Amygdala (tissue), 56 donors: ENCODE results near the gene CRHR1.

Source experiments
- DNase-seq, 56 donors: peaks; one replicate each; lab custom pipeline; 2025; lab: John Stamatoyannopoulos, UW

The CRHR1 gene

GRCh38 chr17:45757431-45758218 lies 26.5 kb upstream of the CRHR1 start:
- no peak for DNase-seq

GRCh38 chr17:45758544-45758943 lies 25.6 kb upstream of the CRHR1 start:
- no peak for DNase-seq

DNA sequence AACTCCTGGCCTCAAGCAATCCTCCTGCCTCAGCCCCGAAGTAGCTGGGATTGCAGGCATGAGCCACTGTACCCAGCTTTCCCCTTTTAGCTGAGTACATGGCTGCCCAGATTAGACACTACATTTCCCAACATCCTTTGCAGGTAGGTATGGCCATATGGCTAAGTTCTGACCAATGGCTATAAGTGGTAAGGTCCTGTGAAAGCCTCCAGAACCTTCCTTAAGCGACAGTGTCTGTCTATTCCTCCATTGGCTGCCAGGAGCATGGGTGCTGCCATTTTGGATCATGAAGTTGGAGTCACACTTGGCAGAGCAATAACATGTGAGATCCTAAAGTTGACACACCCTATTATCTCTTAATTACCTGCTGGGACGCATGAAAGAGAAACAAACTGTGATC lies 24.4 kb upstream of the CRHR1 start:
- no peak for DNase-seq

DNA sequence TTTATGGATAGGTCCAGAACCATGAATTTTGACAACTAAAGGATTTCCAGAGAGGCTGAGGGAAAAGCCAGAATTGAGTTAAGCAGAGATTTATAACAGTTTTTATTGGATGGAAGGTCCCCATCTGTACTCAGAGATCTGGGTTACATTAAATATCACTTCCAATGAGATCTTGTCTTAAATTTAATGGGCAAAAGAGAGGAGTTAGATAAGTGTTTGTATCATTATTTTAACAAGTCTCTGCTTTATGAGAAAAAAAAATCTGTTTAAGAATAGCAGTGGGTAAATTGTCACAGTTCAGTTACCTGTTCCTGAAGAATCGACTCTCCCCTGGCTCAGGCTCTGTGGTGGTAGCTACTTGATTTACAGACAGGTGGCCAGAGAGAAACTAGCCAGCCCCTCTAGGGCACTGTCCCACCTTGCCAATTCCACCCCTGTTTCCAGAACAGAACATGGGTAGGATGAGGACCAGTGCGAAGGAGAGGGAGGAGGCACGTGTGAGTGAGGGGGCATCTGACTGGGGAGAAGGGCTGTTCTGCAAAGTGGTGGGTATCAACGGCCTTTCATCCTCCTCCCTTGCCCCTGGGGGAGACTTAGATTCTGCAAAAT lies 22.1 kb upstream of the CRHR1 start:
- no peak for DNase-seq

GRCh38 chr17:45763182-45763581 lies 20.9 kb upstream of the CRHR1 start:
- DNase-seq = no peak

DNA sequence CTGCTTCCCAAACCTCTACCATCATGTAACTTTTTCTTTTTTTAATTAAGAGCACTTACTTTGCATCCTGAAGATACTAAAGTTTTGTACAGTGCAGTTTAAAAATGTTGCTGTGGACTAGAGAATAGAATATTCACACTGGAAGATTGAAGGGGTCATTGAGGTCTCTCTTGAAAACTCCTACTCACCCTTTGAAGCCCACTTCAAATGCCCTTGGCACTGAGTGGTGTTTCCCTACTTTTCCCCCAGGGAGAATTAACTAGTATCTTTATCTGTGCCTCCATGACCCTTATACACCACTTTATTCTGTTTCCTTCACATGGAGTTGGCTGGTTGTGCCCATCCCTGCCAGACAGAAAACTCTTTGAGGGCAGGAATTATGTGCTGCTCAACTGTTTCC lies 19.6 kb upstream of the CRHR1 start:
- no peak for DNase-seq

GRCh38 chr17:45768000-45768399 lies 16.1 kb upstream of the CRHR1 start:
- no peak for DNase-seq

- no peak for DNase-seq
These were observed 13.4 kb upstream of the CRHR1 start for GRCh38 chr17:45770632-45771270.

- peak in 1 of 56 donors; percentile 10 for DNase-seq
These were observed 12.7 kb upstream of the CRHR1 start for GRCh38 chr17:45771271-45771959.

- peak in 1 of 56 donors; percentile 57 for DNase-seq
These were observed 9.0 kb upstream of the CRHR1 start for GRCh38 chr17:45775148-45775547.

DNA sequence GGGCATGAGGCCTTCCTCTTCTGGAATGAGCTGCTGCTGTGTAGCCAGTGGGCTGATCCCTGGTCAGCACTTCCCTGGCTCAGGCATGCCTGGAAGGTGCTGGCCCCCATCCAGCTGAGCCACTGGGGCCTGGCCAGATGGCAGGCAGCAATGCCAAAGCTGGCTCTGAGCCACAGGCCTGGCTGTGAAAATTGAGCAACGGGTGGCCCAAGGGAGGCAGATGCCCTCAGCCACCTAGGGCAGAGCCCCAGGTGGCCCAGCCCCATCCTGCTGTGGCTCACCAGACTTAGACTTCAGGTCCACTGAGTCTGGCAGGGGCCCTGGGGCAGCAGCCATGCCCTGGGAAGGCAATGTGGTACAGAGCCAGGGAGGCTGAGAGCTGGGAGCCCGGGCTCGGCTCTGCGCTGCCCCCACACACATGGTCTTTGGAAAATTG lies 8.5 kb upstream of the CRHR1 start:
- peak in 7 of 56 donors; percentile 5 to 68 (median 18) for DNase-seq

DNA sequence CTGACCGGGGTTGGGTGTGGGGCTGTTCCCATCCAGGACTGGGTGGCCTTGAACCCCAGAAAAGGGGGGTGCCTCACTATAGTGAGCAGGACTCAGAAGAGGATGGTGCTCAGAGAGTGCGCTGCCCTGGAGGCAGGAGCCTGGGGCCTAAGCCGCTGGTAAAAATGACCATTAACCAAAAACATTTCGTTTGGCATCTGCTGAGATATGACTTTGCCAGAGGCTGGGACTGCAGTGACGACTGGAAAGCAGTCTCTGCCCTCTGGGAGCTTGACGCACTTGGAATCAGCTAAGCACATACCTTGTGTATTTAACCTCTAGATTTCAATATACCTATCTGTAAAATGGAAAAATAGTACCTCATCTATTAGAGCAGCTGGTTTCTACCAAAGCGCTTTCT lies 7.2 kb upstream of the CRHR1 start:
- DNase-seq = no peak

GRCh38 chr17:45777388-45777787 lies 6.7 kb upstream of the CRHR1 start:
- no peak for DNase-seq

GRCh38 chr17:45780921-45781320 lies 3.2 kb upstream of the CRHR1 start:
- no peak for DNase-seq

DNA sequence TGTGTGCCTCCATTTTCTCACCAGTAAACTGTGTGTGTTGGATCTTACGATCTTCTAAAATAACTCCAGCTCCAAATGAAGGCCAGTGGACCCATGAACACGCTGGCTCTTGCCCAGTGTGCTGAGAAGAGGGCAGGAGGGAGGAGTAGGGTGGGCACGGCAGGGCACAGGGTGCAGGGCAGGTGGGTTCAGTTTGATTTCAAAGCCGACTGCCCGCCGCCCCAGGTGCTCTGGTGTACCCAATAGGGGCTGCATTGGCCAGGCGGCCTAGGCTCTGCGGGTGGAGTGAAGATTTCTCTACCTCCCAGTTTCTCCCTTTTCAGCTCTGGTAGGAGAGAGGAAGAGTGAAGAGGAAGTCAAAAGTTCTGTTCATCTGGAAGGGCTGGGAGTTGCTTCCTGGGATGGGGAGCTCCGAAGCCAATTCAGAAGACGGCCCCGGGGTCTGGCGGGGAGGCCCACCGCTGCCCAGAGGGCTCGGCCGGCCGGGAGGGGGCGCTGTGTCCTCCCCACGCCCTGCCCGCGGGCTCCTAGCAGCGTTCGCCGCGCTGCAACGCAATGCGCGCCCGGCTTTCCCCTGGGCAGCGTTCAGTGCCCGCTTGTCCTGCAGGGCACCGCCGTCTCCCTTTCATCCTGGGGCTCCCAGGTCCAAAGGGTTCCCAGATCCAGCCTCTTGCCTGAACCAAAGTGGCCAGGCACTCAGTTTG lies 1.1 kb upstream of the CRHR1 start:
- DNase-seq = peak in 23 of 56 donors; percentile 12 to 74 (median 30)

GRCh38 chr17:45783593-45784292 lies 377 bp upstream of the CRHR1 start:
- DNase-seq = peak in 14 of 56 donors; percentile 8 to 50 (median 28)

DNA sequence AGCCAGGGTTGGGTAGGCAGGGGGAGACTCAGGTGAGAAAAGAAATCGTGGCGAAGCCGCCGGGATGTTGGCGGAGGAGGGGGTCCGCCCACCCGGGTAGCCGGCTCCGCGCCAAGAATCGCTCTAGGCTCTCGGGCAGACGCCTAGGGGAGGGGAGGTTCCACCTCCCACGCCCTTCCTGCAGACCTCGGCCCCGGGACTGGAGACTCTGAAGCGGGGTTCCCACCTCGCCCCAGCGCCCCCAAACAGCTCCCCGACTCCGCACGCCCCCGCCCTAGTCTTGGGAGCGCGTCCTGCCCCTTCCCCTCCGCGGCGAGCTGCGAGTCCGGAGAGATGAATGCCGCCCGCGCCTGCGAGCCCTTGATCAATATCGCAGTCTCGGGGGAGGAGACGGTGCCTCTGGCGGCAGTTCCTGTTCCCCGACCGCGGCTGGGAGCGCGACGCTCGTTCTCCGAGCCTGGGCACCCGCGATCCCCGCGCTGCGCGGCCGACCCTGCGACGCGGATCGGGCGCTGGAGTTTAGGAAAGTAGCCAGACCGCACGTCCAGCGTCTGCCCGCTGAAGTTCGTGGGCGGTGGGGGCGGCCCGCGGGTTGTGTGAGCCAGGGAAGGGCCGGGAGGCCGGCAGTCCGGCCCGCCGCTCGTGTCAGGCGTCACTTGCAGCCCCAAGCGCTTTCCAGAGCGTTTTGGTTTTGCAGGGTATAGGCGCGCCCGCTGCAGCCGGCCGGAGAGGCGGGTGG lies 790 bp downstream of the CRHR1 start:
- DNase-seq = peak in 13 of 56 donors; percentile 8 to 50 (median 29)

DNA sequence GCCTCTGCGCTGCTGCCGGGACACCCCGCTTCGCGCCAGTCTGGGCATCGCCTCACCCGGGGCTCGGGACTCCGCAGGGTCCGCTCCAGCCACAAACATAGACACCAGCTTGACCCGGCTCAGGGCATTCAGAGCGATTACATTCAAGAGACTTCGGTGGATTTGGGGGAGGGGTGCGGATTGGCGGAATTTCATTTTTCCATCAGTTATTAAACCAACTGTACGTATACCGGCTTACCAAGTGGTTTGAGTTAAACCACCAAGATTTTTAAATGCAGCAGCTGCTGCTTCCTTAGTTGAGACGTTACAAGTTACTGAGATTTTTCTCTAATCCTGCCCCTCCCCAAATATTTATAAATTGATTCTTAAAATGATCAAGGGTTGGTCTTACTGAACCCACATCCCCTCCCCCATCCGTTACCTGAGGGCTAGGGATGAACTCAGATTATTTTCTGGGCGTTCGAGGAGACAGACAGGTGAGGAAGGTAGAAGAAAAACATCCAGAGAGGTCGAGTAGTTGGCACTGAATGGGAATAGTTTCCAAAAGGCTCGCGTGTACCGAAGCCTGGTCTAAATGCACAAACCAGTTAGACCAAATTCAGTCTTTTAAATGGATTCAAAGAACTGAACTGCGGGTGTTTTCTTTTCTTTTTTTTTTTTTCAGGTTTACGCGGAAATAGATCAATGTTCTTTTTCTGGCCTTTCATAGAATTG lies 1.5 kb downstream of the CRHR1 start:
- DNase-seq = no peak
